IMR-90 (cell line): ENCODE data around the gene FABP7. TPM values are rescaled to one million over a fixed set of nuclear protein-coding genes. Genes with fewer than 3 reads are reported as not detected.

Source experiments
- ATAC-seq: fragments of 200-7000 bp; cut with Tn5 transposase; 2 replicates; pipeline ENCODE4 v1.9.1; 2020; ENCODE audit warnings: low read depth, mild to moderate bottlenecking, moderate library complexity
- BruUV-seq: library from RNA; stranded (reverse); fragments of 400-500 nt; replicated peaks from 2 replicates; lab custom pipeline; 2021; lab: Mats Ljungman, UMichigan
- CTCF ChIA-PET: fragments of 300-600 bp; formaldehyde crosslinking; extraction: SDS; loops from one replicate; lab custom pipeline; 2021; ENCODE audit warnings: antibody characterized with exemption; lab: Yijun Ruan, JAX
- POLR2A ChIA-PET: fragments of 300-600 bp; sonication (Branson Sonifier 250); formaldehyde crosslinking; loops from one replicate; lab custom pipeline; 2022; ENCODE audit warnings: antibody characterized with exemption; ENCODE audit not compliant: unreplicated experiment; lab: Charles Lee
- DNase-seq: peaks from one replicate; pipeline ENCODE4 v3.0.0; 2013
- H2AFZ ChIP-seq: replicated peaks from 2 replicates; pipeline ENCODE3; 2013; ENCODE audit warnings: low read length, mild to moderate bottlenecking; ENCODE audit not compliant: poor library complexity
- H2AK5ac ChIP-seq: 2 replicates; pipeline ENCODE4 v1.6.1; 2013; ENCODE audit warnings: low read depth, low read length, inconsistent platforms
- H2AK9ac ChIP-seq: replicated peaks from 2 replicates; pipeline ENCODE3; 2013; ENCODE audit warnings: mild to moderate bottlenecking, low read depth, low read length, moderate library complexity; ENCODE audit not compliant: poor library complexity
- H2BK120ac ChIP-seq: 2 replicates; pipeline ENCODE4 v1.6.1; 2013; ENCODE audit warnings: low read depth, low read length, inconsistent platforms
- H2BK15ac ChIP-seq: 3 replicates; pipeline ENCODE4 v1.6.1; 2013; ENCODE audit warnings: low read depth, low read length, inconsistent platforms
- H2BK20ac ChIP-seq: 2 replicates; pipeline ENCODE4 v1.6.1; 2013; ENCODE audit warnings: low read depth, mild to moderate bottlenecking, inconsistent platforms, low read length, moderate library complexity
- H2BK5ac ChIP-seq: 2 replicates; pipeline ENCODE4 v1.6.1; 2013; ENCODE audit warnings: mild to moderate bottlenecking, low read depth, low read length, inconsistent platforms; ENCODE audit not compliant: poor library complexity, severe bottlenecking
- H3K14ac ChIP-seq: replicated peaks from 2 replicates; pipeline ENCODE4 v1.6.1; 2013; ENCODE audit warnings: low read depth, low read length, inconsistent platforms
- H3K18ac ChIP-seq: 2 replicates; pipeline ENCODE4 v1.6.1; 2013; ENCODE audit warnings: low read depth, low read length, control low read depth
- H3K23ac ChIP-seq: 2 replicates; pipeline ENCODE4 v1.6.1; 2013; ENCODE audit warnings: low read depth, low read length, inconsistent platforms
- H3K27ac ChIP-seq: 2 replicates; pipeline ENCODE4 v1.5.1; 2013; ENCODE audit warnings: mild to moderate bottlenecking, control low read depth, low read length; ENCODE audit not compliant: insufficient read depth
- H3K27me3 ChIP-seq: 2 replicates; pipeline ENCODE4 v1.6.1; 2013; ENCODE audit warnings: low read length; ENCODE audit not compliant: control insufficient read depth, insufficient read depth
- H3K36me3 ChIP-seq: 2 replicates; pipeline ENCODE4 v1.6.1; 2013; ENCODE audit warnings: low read length, mixed read lengths; ENCODE audit not compliant: control insufficient read depth, insufficient read depth
- H3K4ac ChIP-seq: 2 replicates; pipeline ENCODE4 v1.6.1; 2013; ENCODE audit warnings: low read depth, low read length, inconsistent platforms
- H3K4me1 ChIP-seq: 2 replicates; pipeline ENCODE4 v1.6.1; 2013; ENCODE audit warnings: low read length, mixed read lengths; ENCODE audit not compliant: control insufficient read depth, insufficient read depth
- H3K4me2 ChIP-seq: 2 replicates; pipeline ENCODE4 v1.6.1; 2013; ENCODE audit warnings: low read depth, mild to moderate bottlenecking, control low read depth, low read length, moderate library complexity
- H3K4me3 ChIP-seq: 2 replicates; pipeline ENCODE4 v1.5.1; 2013; ENCODE audit warnings: low read depth, mild to moderate bottlenecking, control low read depth, low read length, moderate library complexity; ENCODE audit not compliant: insufficient read depth
- H3K56ac ChIP-seq: 2 replicates; pipeline ENCODE4 v1.6.1; 2013; ENCODE audit warnings: low read length, inconsistent platforms; ENCODE audit not compliant: insufficient read depth; ENCODE audit errors: extremely low read depth
- H3K79me1 ChIP-seq, 2 experiments: 2 replicates each; pipeline ENCODE4 v1.6.1; 2013; ENCODE audit warnings: low read length in 2 of 2, inconsistent platforms in 1 of 2, low read depth in 1 of 2
- H3K9ac ChIP-seq: 2 replicates; pipeline ENCODE4 v1.6.1; 2013; ENCODE audit warnings: low read depth, low read length, control low read depth
- H3K9me1 ChIP-seq: 2 replicates; pipeline ENCODE4 v1.6.1; 2013; ENCODE audit warnings: low read length, inconsistent platforms; ENCODE audit not compliant: insufficient read depth
- H3K9me3 ChIP-seq: 2 replicates; pipeline ENCODE4 v1.6.1; 2013; ENCODE audit warnings: low read length; ENCODE audit not compliant: control insufficient read depth, insufficient read depth
- H4K20me1 ChIP-seq: 2 replicates; pipeline ENCODE4 v1.6.1; 2013; ENCODE audit warnings: low read length, inconsistent platforms; ENCODE audit not compliant: insufficient read depth
- H4K5ac ChIP-seq: 2 replicates; pipeline ENCODE4 v1.6.1; 2013; ENCODE audit warnings: mild to moderate bottlenecking, low read depth, low read length, control low read depth
- H4K8ac ChIP-seq, 2 experiments: 2 replicates each; pipeline ENCODE4 v1.6.1; 2013; ENCODE audit warnings: low read depth in 2 of 2, low read length in 2 of 2, control low read depth in 1 of 2, inconsistent platforms in 1 of 2
- H4K91ac ChIP-seq: 2 replicates; pipeline ENCODE4 v1.6.1; 2013; ENCODE audit warnings: low read depth, low read length, inconsistent platforms; ENCODE audit not compliant: insufficient read depth
- BHLHE40 ChIP-seq: fragments of 150-350 bp; IDR thresholded peaks from 2 replicates; pipeline ENCODE4 v1.6.1; 2016; ENCODE audit warnings: mild to moderate bottlenecking, low read depth, low read length
- CEBPB ChIP-seq: IDR thresholded peaks from 2 replicates; pipeline ENCODE4 v1.6.1; 2012; ENCODE audit warnings: low read depth, low read length, improper control_type of control experiment
- CHD1 ChIP-seq: IDR thresholded peaks from 2 replicates; pipeline ENCODE4 v1.6.1; 2012; ENCODE audit warnings: low read depth, low read length, improper control_type of control experiment
- CTCF ChIP-seq: conservative IDR thresholded peaks from 2 replicates; pipeline ENCODE4 v1.5.1; 2012; ENCODE audit warnings: mild to moderate bottlenecking, low read depth, low read length, improper control_type of control experiment
- MXI1 ChIP-seq: IDR thresholded peaks from 2 replicates; pipeline ENCODE4 v1.6.1; 2012; ENCODE audit warnings: low read depth, mild to moderate bottlenecking, low read length, moderate library complexity, borderline replicate concordance
- NFE2L2 ChIP-seq: fragments of 150-350 bp; IDR thresholded peaks from 2 replicates; pipeline ENCODE4 v1.6.1; 2016; ENCODE audit warnings: low read depth, mild to moderate bottlenecking, low read length
- RCOR1 ChIP-seq: IDR thresholded peaks from 2 replicates; pipeline ENCODE4 v1.6.1; 2012; ENCODE audit warnings: mild to moderate bottlenecking, low read length, improper control_type of control experiment; ENCODE audit not compliant: insufficient replicate concordance
- SMC3 ChIP-seq: fragments of 150-350 bp; IDR thresholded peaks from 2 replicates; pipeline ENCODE4 v1.6.1; 2016; ENCODE audit warnings: low read depth, mild to moderate bottlenecking, antibody characterized with exemption, low read length, moderate library complexity
- WGBS, 2 experiments: methylation state at CpG; one replicate each; pipeline versions ENCODE4 v1.1.5 to v1.1.7; 2013; ENCODE audit warnings: missing lambda C conversion rate in 2 of 2; ENCODE audit not compliant: insufficient read length in 1 of 2; ENCODE audit errors: extremely low coverage in 2 of 2; 5-methylcytosine and 5-hydroxymethylcytosine counted together
- dilution Hi-C: fragments of 300-500 bp; cut with HindIII; formaldehyde crosslinking; loops from one replicate; pipeline ENCODE4 v1.14.3; 2018; ENCODE audit warnings: low sequenced_read_pairs; ENCODE audit not compliant: unreplicated experiment
- in situ Hi-C: fragments of 300-500 bp; cut with MboI; formaldehyde crosslinking; loops from 3 replicates; pipeline ENCODE4 v1.14.3; 2019; ENCODE audit warnings: low sequenced_read_pairs, inconsistent platforms, mixed read lengths
- intact Hi-C: fragments of 100-400 bp; cut with micrococcal nuclease; formaldehyde crosslinking; loops from 2 replicates; pipeline ENCODE4 v1.10.0; 2022
- polyA plus RNA-seq, 3 experiments: library from polyadenylated mRNA; depleted of rRNA; stranded (reverse); fragments of >200 nt; gene quantifications; 2 replicates each; pipeline ENCODE4 v1.2.3, GENCODE V29; 2012; ENCODE audit warnings: low replicate concordance in 1 of 3
- total RNA-seq: library from RNA; depleted of rRNA; stranded (reverse); fragments of >200 nt; gene quantifications from 2 replicates; pipeline ENCODE4 v1.2.3, GENCODE V29; 2012
- TF ChIP-seq, protein P1 (sequence below): fragments of 150-350 bp; IDR thresholded peaks from 2 replicates; pipeline ENCODE4 v1.6.1; 2017; ENCODE audit warnings: mild to moderate bottlenecking, antibody characterized with exemption, low read length, low read depth

FABP7 gene
- total and polyA plus RNA-seq, 2 of the 4 experiments (the other 2 are of a cell fraction): not detected

GRCh38 chr6:122783401-122783800 is 3.9 kb downstream of the FABP7 start:
- Histone ChIP-seq H3K4ac (no peak overlapping the region), H3K9me3 (no peaks in the 10 kb centered on the region), H2AFZ (no peak overlapping the region), H3K9me1 (no peaks in the 10 kb centered on the region), H4K8ac (no peak overlapping the region), H2AK5ac (no peak overlapping the region), H2BK120ac (no peak overlapping the region), H2BK20ac (no peak overlapping the region), H3K27me3 (peaks cover 4% of the 10 kb centered on the region; the same call in 1 of the 2 replicates), H3K23ac (no peak overlapping the region), H3K4me3 (no peak overlapping the region), H3K79me1 (no peaks in the 10 kb centered on the region), H3K36me3 (no peaks in the 10 kb centered on the region), H2BK5ac (no peak overlapping the region), H3K18ac (no peak overlapping the region), H3K56ac (no peak overlapping the region), H2BK15ac (no peak overlapping the region), H3K9ac (no peak overlapping the region), H3K4me2 (no peak overlapping the region), H2AK9ac (no peak overlapping the region), H3K27ac (no peak overlapping the region), H4K5ac (no peak overlapping the region), H3K4me1 (peaks cover 3% of the 10 kb centered on the region; the same call in 1 of the 2 replicates), H3K14ac (no peak overlapping the region), H4K91ac (no peak overlapping the region), H4K20me1 (no peaks in the 10 kb centered on the region)
- ChIA-PET CTCF (no interaction called here), POLR2A (no interaction called here)
- no CpG with 5 or more reads among the region's 4 CpGs for WGBS, 2 experiments
- BruUV-seq: no TSS peak
- intact Hi-C loops: no loop called here
- dilution Hi-C loops: no loop called here
- DNase-seq (no peak), ATAC-seq (no peak)
- TF ChIP-seq RCOR1 (no peak), BHLHE40 (no peak), MXI1 (no peak), NFE2L2 (no peak), SMC3 (no peak), CEBPB (no peak), CTCF (no peak), CHD1 (no peak)
- TF ChIP-seq, protein P1, sequence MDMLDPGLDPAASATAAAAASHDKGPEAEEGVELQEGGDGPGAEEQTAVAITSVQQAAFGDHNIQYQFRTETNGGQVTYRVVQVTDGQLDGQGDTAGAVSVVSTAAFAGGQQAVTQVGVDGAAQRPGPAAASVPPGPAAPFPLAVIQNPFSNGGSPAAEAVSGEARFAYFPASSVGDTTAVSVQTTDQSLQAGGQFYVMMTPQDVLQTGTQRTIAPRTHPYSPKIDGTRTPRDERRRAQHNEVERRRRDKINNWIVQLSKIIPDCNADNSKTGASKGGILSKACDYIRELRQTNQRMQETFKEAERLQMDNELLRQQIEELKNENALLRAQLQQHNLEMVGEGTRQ: no peak
- in situ Hi-C loops: no loop called here
